ENCODE data around the gene HAUS7. TPM values are rescaled to one million over a fixed set of nuclear protein-coding genes. Genes with fewer than 3 reads are reported as not detected.
A peak's percentile ranks its signal among the peaks of the same experiment; 100 is the strongest.

Gene HAUS7
- total RNA-seq, 1 experiment from 2014 or later = 28.9 TPM

GRCh38 chrX:153400146-153401132 is 69.9 kb downstream of the HAUS7 start:
- RAD21 ChIA-PET (ENCODE audit: low non-redundant PET in 1 of 2, low total read pairs in 2 of 2, uncharacterized antibody in 2 of 2, unreplicated experiment in 2 of 2) = no interaction called here

More at GRCh38 chrX:153400146-153401132, 69.9 kb downstream of the HAUS7 start:
- Histone ChIP-seq H3K4me2 (ENCODE audit: low read length) (no peak overlapping the region; the same call in 1 of the 2 replicates), H3K4me1 (ENCODE audit: control insufficient read depth in 1 of 2, insufficient read depth in 2 of 2, low read length in 2 of 2) (no peaks in the 10 kb centered on the region), H3K9ac (ENCODE audit: low read length) (no peak overlapping the region), H3K36me3 (ENCODE audit: control insufficient read depth in 1 of 2, insufficient read depth in 2 of 2, low read length in 2 of 2) (no peaks in the 10 kb centered on the region), H3K9me3 (ENCODE audit: control insufficient read depth in 1 of 2, insufficient read depth in 1 of 2, low read depth in 1 of 2, low read length in 2 of 2) (no peaks in the 10 kb centered on the region), H3K27me3 (ENCODE audit: insufficient read depth, low read length) (no peaks in the 10 kb centered on the region), H4K20me1 (ENCODE audit: insufficient read depth) (no peaks in the 10 kb centered on the region), H3K9me2 (ENCODE audit: insufficient read depth) (no peaks in the 10 kb centered on the region), H2AFZ (ENCODE audit: low read depth, low read length, poor library complexity, severe bottlenecking) (peak overlapping the region; percentile 54), H3K4me3 (replicated peaks in 1 of 2; ENCODE audit: low read depth in 1 of 2, low read length in 2 of 2) (no peak overlapping the region), H3K27ac (ENCODE audit: low read depth, low read length) (no peak overlapping the region), H3K79me2 (ENCODE audit: insufficient read depth, low read length) (no peaks in the 10 kb centered on the region)
- intact Hi-C loops (cut with micrococcal nuclease) = no loop called here
- POLR2A ChIA-PET = no interaction called here
- no TSS peak for BruUV-seq (replicated peaks)
- TF ChIP-seq RAD21 (IDR thresholded peaks at IDR 0.05; ENCODE audit: low read depth) (peak; percentile 54), FOSL1 (IDR thresholded peaks at IDR 0.05; ENCODE audit: low read depth) (no peak), CEBPB (IDR thresholded peaks at IDR 0.05; ENCODE audit: low read depth) (no peak), EGR1 (IDR thresholded peaks at IDR 0.05; ENCODE audit: low read depth) (no peak), EZH2phosphoT487 (IDR thresholded peaks at IDR 0.05; ENCODE audit: borderline replicate concordance) (no peak), SP1 (IDR thresholded peaks at IDR 0.05; ENCODE audit: low read depth) (no peak), CBX3 (IDR thresholded peaks at IDR 0.05; ENCODE audit: low read depth) (0 out of 2 replicates have a peak, but pooled peaks have one; percentile 25), JUND (IDR thresholded peaks at IDR 0.05) (no peak), ZNF274 (IDR thresholded peaks at IDR 0.05; ENCODE audit: low read depth, low read length) (no peak), SIN3A (IDR thresholded peaks at IDR 0.05; ENCODE audit: low read depth) (no peak), CTCF (IDR thresholded peaks at IDR 0.05 in 2 of 3, conservative IDR thresholded peaks at IDR 0.05 in 1 of 3; ENCODE audit: borderline replicate concordance in 1 of 3, insufficient read depth in 1 of 3, low read depth in 2 of 3, low read length in 2 of 3) (peak; percentile 82 to 99 (median 96)), SRF (IDR thresholded peaks at IDR 0.05; ENCODE audit: low read depth) (0 out of 2 replicates have a peak, but pooled peaks have one; percentile 17), ATF3 (IDR thresholded peaks at IDR 0.05) (no peak), POLR2A (IDR thresholded peaks at IDR 0.05; ENCODE audit: borderline replicate concordance, extremely low read depth, insufficient read depth, insufficient read length) (no peak)
- TF ChIP-seq, protein P1, sequence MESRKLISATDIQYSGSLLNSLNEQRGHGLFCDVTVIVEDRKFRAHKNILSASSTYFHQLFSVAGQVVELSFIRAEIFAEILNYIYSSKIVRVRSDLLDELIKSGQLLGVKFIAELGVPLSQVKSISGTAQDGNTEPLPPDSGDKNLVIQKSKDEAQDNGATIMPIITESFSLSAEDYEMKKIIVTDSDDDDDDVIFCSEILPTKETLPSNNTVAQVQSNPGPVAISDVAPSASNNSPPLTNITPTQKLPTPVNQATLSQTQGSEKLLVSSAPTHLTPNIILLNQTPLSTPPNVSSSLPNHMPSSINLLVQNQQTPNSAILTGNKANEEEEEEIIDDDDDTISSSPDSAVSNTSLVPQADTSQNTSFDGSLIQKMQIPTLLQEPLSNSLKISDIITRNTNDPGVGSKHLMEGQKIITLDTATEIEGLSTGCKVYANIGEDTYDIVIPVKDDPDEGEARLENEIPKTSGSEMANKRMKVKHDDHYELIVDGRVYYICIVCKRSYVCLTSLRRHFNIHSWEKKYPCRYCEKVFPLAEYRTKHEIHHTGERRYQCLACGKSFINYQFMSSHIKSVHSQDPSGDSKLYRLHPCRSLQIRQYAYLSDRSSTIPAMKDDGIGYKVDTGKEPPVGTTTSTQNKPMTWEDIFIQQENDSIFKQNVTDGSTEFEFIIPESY (IDR thresholded peaks at IDR 0.05; ENCODE audit: extremely low read depth, insufficient replicate concordance, low read length) = no peak
- TF ChIP-seq, protein P2, sequence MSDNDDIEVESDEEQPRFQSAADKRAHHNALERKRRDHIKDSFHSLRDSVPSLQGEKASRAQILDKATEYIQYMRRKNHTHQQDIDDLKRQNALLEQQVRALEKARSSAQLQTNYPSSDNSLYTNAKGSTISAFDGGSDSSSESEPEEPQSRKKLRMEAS (IDR thresholded peaks at IDR 0.05) = no peak
- ATAC-seq = peak; percentile 96
- CTCF ChIA-PET = no interaction called here
- DNase-seq (ENCODE audit: low read depth, low spot score) = peak; percentile 35

Measured in HCT116 (cell line).